Measurements from ENCODE around the gene MPP2. TPM values are rescaled to one million over a fixed set of nuclear protein-coding genes. Genes with fewer than 3 reads are reported as not detected.

Gene MPP2
- total and polyA plus RNA-seq, 9 of the 15 experiments (the other 6 are each of a cell fraction or from before 2014, with no cell fraction given), result 0.04 to 1.0 (median 0.24) TPM

GRCh38 chr17:43840814-43841213, 66.5 kb downstream of the MPP2 start (continued):
- TF ChIP-seq RCOR1 (IDR thresholded peaks at IDR 0.05; ENCODE audit: borderline replicate concordance in 1 of 2, low read depth in 2 of 2, low read length in 2 of 2), result no peak
- TF ChIP-seq ZBTB2 (IDR thresholded peaks at IDR 0.05), result no peak
- TF ChIP-seq, protein P1, sequence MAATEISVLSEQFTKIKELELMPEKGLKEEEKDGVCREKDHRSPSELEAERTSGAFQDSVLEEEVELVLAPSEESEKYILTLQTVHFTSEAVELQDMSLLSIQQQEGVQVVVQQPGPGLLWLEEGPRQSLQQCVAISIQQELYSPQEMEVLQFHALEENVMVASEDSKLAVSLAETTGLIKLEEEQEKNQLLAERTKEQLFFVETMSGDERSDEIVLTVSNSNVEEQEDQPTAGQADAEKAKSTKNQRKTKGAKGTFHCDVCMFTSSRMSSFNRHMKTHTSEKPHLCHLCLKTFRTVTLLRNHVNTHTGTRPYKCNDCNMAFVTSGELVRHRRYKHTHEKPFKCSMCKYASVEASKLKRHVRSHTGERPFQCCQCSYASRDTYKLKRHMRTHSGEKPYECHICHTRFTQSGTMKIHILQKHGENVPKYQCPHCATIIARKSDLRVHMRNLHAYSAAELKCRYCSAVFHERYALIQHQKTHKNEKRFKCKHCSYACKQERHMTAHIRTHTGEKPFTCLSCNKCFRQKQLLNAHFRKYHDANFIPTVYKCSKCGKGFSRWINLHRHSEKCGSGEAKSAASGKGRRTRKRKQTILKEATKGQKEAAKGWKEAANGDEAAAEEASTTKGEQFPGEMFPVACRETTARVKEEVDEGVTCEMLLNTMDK (IDR thresholded peaks at IDR 0.05; ENCODE audit: borderline replicate concordance, insufficient read depth, low read depth, low read length, poor library complexity, severe bottlenecking), result peak; percentile 2
- peak; percentile 64 for TF ChIP-seq ZNF384 (IDR thresholded peaks at IDR 0.05; ENCODE audit: low read depth, low read length)
- TF ChIP-seq USF2 (CRISPR knock-in tag; IDR thresholded peaks at IDR 0.05), result no peak
- no peak for TF ChIP-seq AFF4 (CRISPR knock-in tag; IDR thresholded peaks at IDR 0.05)
- TF ChIP-seq SRSF7 (optimal IDR thresholded peaks at IDR 0.05; ENCODE audit: low read depth, low read length), result no peak
- no peak for TF ChIP-seq PRPF4 (IDR thresholded peaks at IDR 0.05; ENCODE audit: insufficient read depth, low read depth, low read length, poor library complexity, severe bottlenecking)
- TF ChIP-seq, protein P2, sequence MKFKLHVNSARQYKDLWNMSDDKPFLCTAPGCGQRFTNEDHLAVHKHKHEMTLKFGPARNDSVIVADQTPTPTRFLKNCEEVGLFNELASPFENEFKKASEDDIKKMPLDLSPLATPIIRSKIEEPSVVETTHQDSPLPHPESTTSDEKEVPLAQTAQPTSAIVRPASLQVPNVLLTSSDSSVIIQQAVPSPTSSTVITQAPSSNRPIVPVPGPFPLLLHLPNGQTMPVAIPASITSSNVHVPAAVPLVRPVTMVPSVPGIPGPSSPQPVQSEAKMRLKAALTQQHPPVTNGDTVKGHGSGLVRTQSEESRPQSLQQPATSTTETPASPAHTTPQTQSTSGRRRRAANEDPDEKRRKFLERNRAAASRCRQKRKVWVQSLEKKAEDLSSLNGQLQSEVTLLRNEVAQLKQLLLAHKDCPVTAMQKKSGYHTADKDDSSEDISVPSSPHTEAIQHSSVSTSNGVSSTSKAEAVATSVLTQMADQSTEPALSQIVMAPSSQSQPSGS (CRISPR knock-in tag; IDR thresholded peaks at IDR 0.05), result no peak
- no peak for TF ChIP-seq HDAC8 (tag; IDR thresholded peaks at IDR 0.05)
- no peak for TF ChIP-seq ZNF212 (CRISPR knock-in tag; IDR thresholded peaks at IDR 0.05)
- no peak for TF ChIP-seq ZNF263 (CRISPR knock-in tag; IDR thresholded peaks at IDR 0.05; ENCODE audit: borderline replicate concordance)
- TF ChIP-seq ZNF79 (CRISPR knock-in tag; IDR thresholded peaks at IDR 0.05; ENCODE audit: low read depth), result no peak
- TF ChIP-seq CREB3 (tag; conservative IDR thresholded peaks at IDR 0.05; ENCODE audit: low read depth), result no peak
- TF ChIP-seq, protein P3, sequence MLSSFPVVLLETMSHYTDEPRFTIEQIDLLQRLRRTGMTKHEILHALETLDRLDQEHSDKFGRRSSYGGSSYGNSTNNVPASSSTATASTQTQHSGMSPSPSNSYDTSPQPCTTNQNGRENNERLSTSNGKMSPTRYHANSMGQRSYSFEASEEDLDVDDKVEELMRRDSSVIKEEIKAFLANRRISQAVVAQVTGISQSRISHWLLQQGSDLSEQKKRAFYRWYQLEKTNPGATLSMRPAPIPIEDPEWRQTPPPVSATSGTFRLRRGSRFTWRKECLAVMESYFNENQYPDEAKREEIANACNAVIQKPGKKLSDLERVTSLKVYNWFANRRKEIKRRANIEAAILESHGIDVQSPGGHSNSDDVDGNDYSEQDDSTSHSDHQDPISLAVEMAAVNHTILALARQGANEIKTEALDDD (IDR thresholded peaks at IDR 0.05), result no peak

Data from K562 (cell line).